Measurements from ENCODE around the gene TSPYL6. TPM values are rescaled to one million over a fixed set of nuclear protein-coding genes. Genes with fewer than 3 reads are reported as not detected.

TSPYL6 gene
- total RNA-seq, 1 donor from 2014 or later = not detected

- no peak overlapping the region for H3K4me3 Mint-ChIP-seq (ENCODE audit: unreplicated experiment)
- no peaks in the 10 kb centered on the region for H3K9me3 Mint-ChIP-seq (ENCODE audit: unreplicated experiment)
- H3K4me1 Mint-ChIP-seq (ENCODE audit: unreplicated experiment) = no peaks in the 10 kb centered on the region
- TF ChIP-seq CTCF (IDR thresholded peaks at IDR 0.05; ENCODE audit: unreplicated experiment) = no peak
- DNase-seq (ENCODE audit: low spot score) = no peak
- H3K36me3 Mint-ChIP-seq (ENCODE audit: low read depth, unreplicated experiment) = no peaks in the 10 kb centered on the region
- H3K27me3 Mint-ChIP-seq (ENCODE audit: unreplicated experiment) = peaks cover 8% of the 10 kb centered on the region
- no peak overlapping the region for H3K27ac Mint-ChIP-seq (ENCODE audit: unreplicated experiment)
Measured at GRCh38 chr2:54249629-54250028, 6.4 kb downstream of the TSPYL6 start.

- H3K27ac Mint-ChIP-seq (ENCODE audit: unreplicated experiment) = no peak overlapping the region
- no peaks in the 10 kb centered on the region for H3K27me3 Mint-ChIP-seq (ENCODE audit: unreplicated experiment)
- DNase-seq (ENCODE audit: low spot score) = no peak
- no peaks in the 10 kb centered on the region for H3K9me3 Mint-ChIP-seq (ENCODE audit: unreplicated experiment)
- TF ChIP-seq CTCF (IDR thresholded peaks at IDR 0.05; ENCODE audit: unreplicated experiment) = no peak
- no peak overlapping the region for H3K4me3 Mint-ChIP-seq (ENCODE audit: unreplicated experiment)
- H3K36me3 Mint-ChIP-seq (ENCODE audit: low read depth, unreplicated experiment) = no peaks in the 10 kb centered on the region
- no peaks in the 10 kb centered on the region for H3K4me1 Mint-ChIP-seq (ENCODE audit: unreplicated experiment)
Measured at GRCh38 chr2:54247115-54247514, 8.9 kb downstream of the TSPYL6 start.

GRCh38 chr2:54240515-54241469, 15.2 kb downstream of the TSPYL6 start:
- no peak for TF ChIP-seq CTCF (IDR thresholded peaks at IDR 0.05; ENCODE audit: unreplicated experiment)

GRCh38 chr2:54239427-54239826, 16.6 kb downstream of the TSPYL6 start:
- Mint-ChIP-seq H3K4me1 (ENCODE audit: unreplicated experiment) (no peaks in the 10 kb centered on the region), H3K36me3 (ENCODE audit: low read depth, unreplicated experiment) (no peaks in the 10 kb centered on the region), H3K27me3 (ENCODE audit: unreplicated experiment) (no peaks in the 10 kb centered on the region), H3K9me3 (ENCODE audit: unreplicated experiment) (no peaks in the 10 kb centered on the region), H3K27ac (ENCODE audit: unreplicated experiment) (no peak overlapping the region), H3K4me3 (ENCODE audit: unreplicated experiment) (no peak overlapping the region)
- DNase-seq (ENCODE audit: low spot score) = no peak
- no peak for TF ChIP-seq CTCF (IDR thresholded peaks at IDR 0.05; ENCODE audit: unreplicated experiment)

More at GRCh38 chr2:54240515-54241469, 15.2 kb downstream of the TSPYL6 start:
- DNase-seq (ENCODE audit: low spot score) = no peak
- Mint-ChIP-seq H3K4me3 (ENCODE audit: unreplicated experiment) (no peak overlapping the region), H3K9me3 (ENCODE audit: unreplicated experiment) (no peaks in the 10 kb centered on the region), H3K36me3 (ENCODE audit: low read depth, unreplicated experiment) (no peaks in the 10 kb centered on the region), H3K27me3 (ENCODE audit: unreplicated experiment) (no peaks in the 10 kb centered on the region), H3K27ac (ENCODE audit: unreplicated experiment) (no peak overlapping the region), H3K4me1 (ENCODE audit: unreplicated experiment) (no peaks in the 10 kb centered on the region)

- Mint-ChIP-seq H3K4me3 (ENCODE audit: unreplicated experiment) (no peak overlapping the region), H3K9me3 (ENCODE audit: unreplicated experiment) (no peaks in the 10 kb centered on the region), H3K27me3 (ENCODE audit: unreplicated experiment) (no peaks in the 10 kb centered on the region), H3K27ac (ENCODE audit: unreplicated experiment) (no peak overlapping the region), H3K36me3 (ENCODE audit: low read depth, unreplicated experiment) (peaks cover under 1% of the 10 kb centered on the region), H3K4me1 (ENCODE audit: unreplicated experiment) (no peaks in the 10 kb centered on the region)
- TF ChIP-seq CTCF (IDR thresholded peaks at IDR 0.05; ENCODE audit: unreplicated experiment) = no peak
- DNase-seq (ENCODE audit: low spot score) = no peak
Measured at GRCh38 chr2:54237428-54237827, 18.6 kb downstream of the TSPYL6 start.

Data from endothelial cell (in vitro differentiated cells).